Loucy (cell line): Measurements from ENCODE around the gene EXD3.

Source experiments
- H2AFZ ChIP-seq: fragments of 200-600 bp; sonication (generic); 2 replicates; pipeline ENCODE4 v1.6.0; 2016; ENCODE audit warnings: antibody characterized with exemption, mild to moderate bottlenecking, low read length, moderate library complexity
- H3F3A ChIP-seq: fragments of 200-600 bp; 2 replicates; pipeline ENCODE4 v1.6.0; 2016; ENCODE audit warnings: antibody characterized with exemption, low read depth, mild to moderate bottlenecking
- H3K27me3 ChIP-seq: fragments of 200-600 bp; sonication (generic); 2 replicates; pipeline ENCODE4 v1.6.1; 2014; ENCODE audit warnings: low read length, mild to moderate bottlenecking; ENCODE audit not compliant: insufficient read depth, poor library complexity, severe bottlenecking
- H3K36me3 ChIP-seq: fragments of 200-600 bp; sonication (generic); 2 replicates; pipeline ENCODE4 v1.6.1; 2016; ENCODE audit warnings: low read length; ENCODE audit not compliant: insufficient read depth
- H3K4me1 ChIP-seq: fragments of 200-600 bp; sonication (generic); 2 replicates; pipeline ENCODE4 v1.5.1; 2014; ENCODE audit warnings: low read length, mild to moderate bottlenecking; ENCODE audit not compliant: insufficient read depth, poor library complexity, severe bottlenecking
- H3K4me2 ChIP-seq: fragments of 200-600 bp; sonication (generic); 2 replicates; pipeline ENCODE4 v1.6.0; 2014; ENCODE audit warnings: antibody characterized with exemption, low read length, low read depth, mild to moderate bottlenecking; ENCODE audit not compliant: poor library complexity, severe bottlenecking
- H3K4me3 ChIP-seq: fragments of 200-600 bp; sonication (generic); 2 replicates; pipeline ENCODE4 v1.5.1; 2014; ENCODE audit warnings: low read length, mild to moderate bottlenecking, mixed read lengths; ENCODE audit not compliant: poor library complexity, severe bottlenecking
- H3K79me2 ChIP-seq: fragments of 200-600 bp; sonication (generic); 2 replicates; pipeline ENCODE4 v1.6.1; 2014; ENCODE audit warnings: low read length; ENCODE audit not compliant: insufficient read depth
- H3K9ac ChIP-seq: fragments of 200-600 bp; sonication (generic); 2 replicates; pipeline ENCODE4 v1.6.0; 2014; ENCODE audit warnings: mild to moderate bottlenecking, low read depth, low read length, moderate library complexity; ENCODE audit not compliant: poor library complexity, severe bottlenecking
- H3K9me2 ChIP-seq: fragments of 200-600 bp; sonication (generic); replicated peaks from 2 replicates; pipeline ENCODE4 v1.6.1; 2016; ENCODE audit warnings: low read depth, low read length, mixed read lengths
- H3K9me3 ChIP-seq: fragments of 200-600 bp; sonication (generic); 2 replicates; pipeline ENCODE4 v1.6.1; 2014; ENCODE audit warnings: mild to moderate bottlenecking, antibody characterized with exemption, low read length, low read depth; ENCODE audit not compliant: insufficient read depth
- H4K20me1 ChIP-seq: fragments of 200-600 bp; sonication (generic); 2 replicates; pipeline ENCODE4 v1.6.0; 2014; ENCODE audit warnings: antibody characterized with exemption, low read length, mild to moderate bottlenecking; ENCODE audit not compliant: insufficient read depth, poor library complexity, severe bottlenecking
- EZH2phosphoT487 ChIP-seq: fragments of 200-600 bp; IDR thresholded peaks from 2 replicates; pipeline ENCODE4 v1.6.1; 2018; ENCODE audit warnings: antibody characterized with exemption, mild to moderate bottlenecking, moderate library complexity, borderline replicate concordance
- TF ChIP-seq, protein P1 (sequence below): fragments of 200-600 bp; sonication (generic); conservative IDR thresholded peaks from 2 replicates; pipeline ENCODE4 v1.5.1; 2014; ENCODE audit warnings: mild to moderate bottlenecking, antibody characterized with exemption, low read length

The EXD3 gene

GRCh38 chr9:137280474-137281344 is 142.3 kb downstream of the EXD3 start:
- no peak overlapping the region for H2AFZ ChIP-seq
- no peak overlapping the region for H3K9ac ChIP-seq
- no peaks in the 10 kb centered on the region for H3K27me3 ChIP-seq
- no peaks in the 10 kb centered on the region for H3K4me1 ChIP-seq
- TF ChIP-seq, protein P1, sequence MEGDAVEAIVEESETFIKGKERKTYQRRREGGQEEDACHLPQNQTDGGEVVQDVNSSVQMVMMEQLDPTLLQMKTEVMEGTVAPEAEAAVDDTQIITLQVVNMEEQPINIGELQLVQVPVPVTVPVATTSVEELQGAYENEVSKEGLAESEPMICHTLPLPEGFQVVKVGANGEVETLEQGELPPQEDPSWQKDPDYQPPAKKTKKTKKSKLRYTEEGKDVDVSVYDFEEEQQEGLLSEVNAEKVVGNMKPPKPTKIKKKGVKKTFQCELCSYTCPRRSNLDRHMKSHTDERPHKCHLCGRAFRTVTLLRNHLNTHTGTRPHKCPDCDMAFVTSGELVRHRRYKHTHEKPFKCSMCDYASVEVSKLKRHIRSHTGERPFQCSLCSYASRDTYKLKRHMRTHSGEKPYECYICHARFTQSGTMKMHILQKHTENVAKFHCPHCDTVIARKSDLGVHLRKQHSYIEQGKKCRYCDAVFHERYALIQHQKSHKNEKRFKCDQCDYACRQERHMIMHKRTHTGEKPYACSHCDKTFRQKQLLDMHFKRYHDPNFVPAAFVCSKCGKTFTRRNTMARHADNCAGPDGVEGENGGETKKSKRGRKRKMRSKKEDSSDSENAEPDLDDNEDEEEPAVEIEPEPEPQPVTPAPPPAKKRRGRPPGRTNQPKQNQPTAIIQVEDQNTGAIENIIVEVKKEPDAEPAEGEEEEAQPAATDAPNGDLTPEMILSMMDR = no peak
- no peak for TF ChIP-seq EZH2phosphoT487
- no peaks in the 10 kb centered on the region for H3K36me3 ChIP-seq
- no peaks in the 10 kb centered on the region for H3K9me3 ChIP-seq
- no peaks in the 10 kb centered on the region for H3K79me2 ChIP-seq
- H3K4me3 ChIP-seq = no peak overlapping the region
- H3K9me2 ChIP-seq = no peaks in the 10 kb centered on the region
- H4K20me1 ChIP-seq = no peaks in the 10 kb centered on the region
- no peak overlapping the region for H3K4me2 ChIP-seq
- no peaks in the 10 kb centered on the region for H3F3A ChIP-seq

GRCh38 chr9:137279741-137280473 is 143.1 kb downstream of the EXD3 start:
- H3K4me3 ChIP-seq = no peak overlapping the region
- TF ChIP-seq EZH2phosphoT487 = no peak
- TF ChIP-seq, protein P1 = no peak
- no peak overlapping the region for H3K9ac ChIP-seq
- H3K27me3 ChIP-seq = no peaks in the 10 kb centered on the region
- H3K9me2 ChIP-seq = no peaks in the 10 kb centered on the region
- no peak overlapping the region for H2AFZ ChIP-seq
- H3K36me3 ChIP-seq = no peaks in the 10 kb centered on the region
- H3F3A ChIP-seq = no peaks in the 10 kb centered on the region
- H3K79me2 ChIP-seq = no peaks in the 10 kb centered on the region
- H4K20me1 ChIP-seq = no peaks in the 10 kb centered on the region
- H3K4me2 ChIP-seq = no peak overlapping the region
- no peaks in the 10 kb centered on the region for H3K4me1 ChIP-seq
- no peaks in the 10 kb centered on the region for H3K9me3 ChIP-seq

DNA sequence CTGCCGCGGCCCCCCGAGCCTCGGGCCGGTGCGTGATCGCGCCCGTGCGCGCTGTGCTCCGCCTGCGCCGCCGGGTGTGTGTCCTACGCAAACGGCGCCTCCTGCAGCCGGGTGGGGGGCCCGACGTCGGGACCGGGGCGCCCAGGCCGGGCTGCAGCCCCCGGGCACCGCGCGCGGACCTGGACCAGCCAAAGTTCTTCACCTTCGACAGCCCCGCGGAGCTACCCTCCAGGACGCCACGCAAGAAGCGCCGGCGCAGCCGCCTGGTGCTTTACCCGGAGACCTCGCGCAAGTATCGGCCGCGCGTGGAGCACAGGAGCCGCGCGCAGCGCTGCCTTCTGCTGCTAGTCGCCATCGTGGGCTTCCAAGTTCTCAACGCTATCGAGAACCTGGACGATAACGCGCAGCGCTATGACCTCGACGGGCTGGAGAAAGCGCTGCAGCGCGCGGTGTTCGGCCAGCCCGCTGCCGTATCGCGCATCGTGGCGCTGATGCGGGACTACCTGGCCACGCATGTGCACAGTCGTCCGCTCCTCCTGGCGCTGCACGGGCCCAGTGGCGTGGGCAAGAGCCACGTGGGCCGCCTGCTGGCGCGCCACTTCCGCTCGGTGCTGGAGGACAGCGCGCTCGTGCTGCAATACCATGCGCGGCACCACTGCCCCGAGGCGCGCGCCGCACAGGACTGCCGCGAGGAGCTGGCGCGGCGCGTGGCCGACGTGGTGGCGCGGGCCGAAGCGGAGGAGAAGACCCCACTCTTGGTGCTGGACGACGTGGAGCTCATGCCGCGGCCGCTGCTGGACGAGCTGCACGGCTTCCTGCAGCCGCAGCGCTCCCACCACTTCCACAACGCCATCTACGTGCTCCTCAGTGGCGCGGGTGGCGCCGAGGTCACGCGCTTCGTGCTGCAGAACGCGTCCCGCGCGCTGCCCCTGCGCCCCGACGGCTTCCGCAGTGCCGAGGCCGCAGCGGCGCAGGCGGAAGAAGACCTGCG is 143.9 kb downstream of the EXD3 start:
- no peaks in the 10 kb centered on the region for H3K27me3 ChIP-seq
- no peak overlapping the region for H3K4me3 ChIP-seq
- no peaks in the 10 kb centered on the region for H3F3A ChIP-seq
- no peak overlapping the region for H2AFZ ChIP-seq
- no peaks in the 10 kb centered on the region for H3K79me2 ChIP-seq
- no peak for TF ChIP-seq EZH2phosphoT487
- TF ChIP-seq, protein P1 = no peak
- H3K9ac ChIP-seq = no peak overlapping the region
- no peaks in the 10 kb centered on the region for H4K20me1 ChIP-seq
- H3K9me3 ChIP-seq = no peaks in the 10 kb centered on the region
- no peaks in the 10 kb centered on the region for H3K36me3 ChIP-seq
- H3K4me2 ChIP-seq = no peak overlapping the region
- no peaks in the 10 kb centered on the region for H3K4me1 ChIP-seq
- no peaks in the 10 kb centered on the region for H3K9me2 ChIP-seq
